Activated CD8-positive, alpha-beta memory T cell treated with anti-CD3 and anti-CD28 coated beads for 24 hours (primary cell): ENCODE measurements around the gene FAM187B.
A peak's percentile ranks its signal among the peaks of the same experiment; 100 is the strongest.

ENCODE experiments used
- DNase-seq: peaks from one replicate; pipeline ENCODE4 v3.0.0-alpha.2; 2020

The FAM187B gene

GRCh38 chr19:35228177-35228930, at the start of gene FAM187B:
TSS of gene FAM187B (minus strand) at chr19:35228739. CDS start at chr19:35228680, 59 bp downstream.
- DNase-seq = peak; percentile 42

DNA sequence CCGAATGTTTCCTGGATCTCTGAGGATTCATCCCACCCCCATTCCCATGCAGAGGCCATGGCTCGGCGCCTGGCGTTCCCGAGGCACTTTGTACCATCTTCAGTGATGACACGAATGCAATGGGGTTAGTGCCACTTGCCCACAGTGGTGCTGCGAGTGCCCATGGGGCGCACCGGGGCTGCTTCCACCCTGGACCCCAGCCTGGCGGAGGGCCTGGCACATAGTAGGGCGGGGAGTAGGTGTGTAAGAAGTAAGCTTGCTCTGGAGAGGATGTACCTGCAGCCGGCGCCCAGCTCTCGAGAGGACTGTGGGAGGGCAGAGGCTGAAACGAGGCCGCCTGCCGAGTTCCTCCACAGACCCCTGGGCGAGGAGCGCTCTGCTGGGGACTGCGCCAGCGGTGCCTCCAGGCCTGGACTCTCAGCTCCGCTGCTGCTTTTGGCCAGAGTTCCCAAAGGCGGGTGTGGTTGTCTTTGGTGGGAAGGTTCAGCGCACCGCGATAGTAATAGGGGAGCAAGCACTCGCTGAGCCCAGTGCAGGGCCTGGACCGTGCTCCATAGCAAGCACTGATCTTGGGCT, 48.3 kb upstream of the FAM187B start:
- no peak for DNase-seq

DNA sequence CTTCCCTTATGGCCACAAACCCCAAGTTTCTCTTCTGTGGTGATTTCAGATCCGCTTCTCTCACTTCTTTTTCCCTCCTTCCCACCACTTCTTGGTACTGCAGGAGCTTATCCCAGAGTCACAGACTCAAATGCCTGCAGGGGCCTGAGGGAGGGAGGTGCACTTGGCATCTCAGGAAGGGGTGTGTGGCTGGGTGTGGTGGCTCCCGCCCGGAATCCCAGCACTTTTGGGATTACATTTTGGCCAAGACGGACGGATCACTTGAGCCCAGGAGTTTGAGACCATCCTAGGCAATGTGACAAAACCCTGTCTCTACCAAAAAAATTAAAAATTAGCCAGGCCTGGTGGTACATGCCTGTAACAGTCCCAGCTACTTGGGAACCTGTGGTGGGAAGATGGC, 45.8 kb upstream of the FAM187B start:
- no peak for DNase-seq

DNA sequence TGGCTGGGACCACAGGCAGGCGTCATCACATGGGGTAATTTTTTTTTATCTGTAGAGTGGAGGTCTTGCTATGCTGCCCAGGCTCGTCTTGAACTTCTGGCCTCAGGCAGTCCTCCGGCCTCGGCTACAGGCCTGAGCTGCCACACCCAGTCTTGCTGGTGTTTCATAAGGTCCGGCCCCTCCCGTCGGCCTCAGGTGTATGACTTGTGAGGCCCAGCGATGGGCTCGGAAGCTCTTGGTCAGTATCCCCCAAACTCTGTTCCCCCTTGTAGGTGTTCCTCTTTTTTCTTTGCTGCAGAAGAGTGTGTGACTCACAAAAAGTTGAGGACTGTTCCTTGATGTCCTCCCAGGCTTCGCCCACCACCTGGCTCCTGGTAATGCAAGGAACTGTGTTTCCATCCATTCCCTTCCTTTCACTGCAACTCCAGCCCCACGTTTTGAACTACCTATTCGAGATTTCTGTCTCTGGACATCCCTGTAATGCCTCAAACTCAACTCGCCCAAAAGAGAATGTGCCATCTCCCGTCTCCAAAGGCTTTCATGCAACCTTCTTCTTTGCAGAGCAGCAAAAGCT, 45.2 kb upstream of the FAM187B start:
- no peak for DNase-seq

DNA sequence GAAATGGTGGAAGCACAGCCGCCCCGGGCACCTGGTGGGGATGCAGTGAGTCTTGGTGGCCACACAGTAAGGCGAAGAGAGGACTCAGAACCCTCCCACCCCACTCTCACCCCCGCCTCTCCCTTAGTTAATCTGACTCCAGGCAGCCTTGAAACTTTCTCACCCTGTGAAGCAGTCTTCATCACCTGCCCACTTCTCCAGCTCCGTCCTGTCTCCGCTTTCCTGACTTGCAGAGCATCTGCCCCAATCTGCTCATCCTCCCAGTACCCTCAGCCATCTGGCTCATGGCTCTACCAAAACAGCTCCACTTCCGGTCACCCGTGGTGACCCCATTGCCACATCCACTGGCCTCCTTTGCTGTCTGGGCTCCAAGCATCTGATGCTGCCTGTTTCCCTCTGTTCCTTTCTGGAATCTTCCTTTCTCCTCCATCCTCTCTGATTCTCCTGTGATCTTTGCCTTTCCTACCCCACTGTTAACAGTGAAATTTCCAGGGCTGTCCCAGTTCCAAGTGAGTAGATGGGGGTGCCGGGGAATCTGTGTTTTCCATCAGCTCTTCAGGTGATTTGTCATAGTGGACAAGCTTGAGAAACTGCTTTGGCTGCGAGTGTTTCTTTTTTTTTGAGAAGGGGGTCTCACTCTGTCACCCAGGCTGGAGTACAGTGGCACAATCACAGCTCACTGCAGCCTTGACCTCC, 44.6 kb upstream of the FAM187B start:
- DNase-seq = no peak

DNA sequence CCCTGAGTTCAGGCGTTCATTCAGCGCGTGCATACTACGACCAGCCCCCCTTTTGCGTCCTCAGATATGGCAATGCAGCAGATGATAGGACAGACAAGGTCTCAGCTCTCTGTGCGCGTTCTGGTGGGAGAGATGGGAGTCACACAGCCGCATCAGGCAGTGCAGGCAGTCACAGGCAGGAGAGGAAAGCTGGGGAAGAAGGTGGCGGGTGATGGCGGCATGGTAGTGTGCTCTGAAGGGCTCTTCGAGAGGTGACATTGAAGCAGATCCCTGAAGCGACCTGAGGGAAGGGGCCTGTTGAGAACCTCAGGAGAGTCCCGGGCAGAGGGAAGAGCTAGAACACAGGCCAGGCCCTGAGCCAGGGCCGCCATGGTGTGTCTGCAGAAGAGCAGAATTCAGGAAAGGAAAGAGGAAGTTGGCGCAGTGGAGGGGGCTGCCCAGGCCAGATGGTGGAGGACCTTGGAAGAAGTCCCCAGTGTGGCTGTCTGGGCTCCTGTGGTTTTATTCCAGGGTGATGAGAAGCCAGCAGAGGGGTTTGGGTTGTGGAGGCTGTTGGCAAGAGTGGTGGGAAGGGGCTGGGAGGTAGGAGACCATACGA, 43.7 kb upstream of the FAM187B start:
- DNase-seq = no peak

GRCh38 chr19:35271546-35271945, 43.0 kb upstream of the FAM187B start:
- DNase-seq = no peak

GRCh38 chr19:35270381-35270811, 41.9 kb upstream of the FAM187B start:
- DNase-seq = no peak

GRCh38 chr19:35269438-35270117, 41.0 kb upstream of the FAM187B start:
- DNase-seq = peak; percentile 88

DNA sequence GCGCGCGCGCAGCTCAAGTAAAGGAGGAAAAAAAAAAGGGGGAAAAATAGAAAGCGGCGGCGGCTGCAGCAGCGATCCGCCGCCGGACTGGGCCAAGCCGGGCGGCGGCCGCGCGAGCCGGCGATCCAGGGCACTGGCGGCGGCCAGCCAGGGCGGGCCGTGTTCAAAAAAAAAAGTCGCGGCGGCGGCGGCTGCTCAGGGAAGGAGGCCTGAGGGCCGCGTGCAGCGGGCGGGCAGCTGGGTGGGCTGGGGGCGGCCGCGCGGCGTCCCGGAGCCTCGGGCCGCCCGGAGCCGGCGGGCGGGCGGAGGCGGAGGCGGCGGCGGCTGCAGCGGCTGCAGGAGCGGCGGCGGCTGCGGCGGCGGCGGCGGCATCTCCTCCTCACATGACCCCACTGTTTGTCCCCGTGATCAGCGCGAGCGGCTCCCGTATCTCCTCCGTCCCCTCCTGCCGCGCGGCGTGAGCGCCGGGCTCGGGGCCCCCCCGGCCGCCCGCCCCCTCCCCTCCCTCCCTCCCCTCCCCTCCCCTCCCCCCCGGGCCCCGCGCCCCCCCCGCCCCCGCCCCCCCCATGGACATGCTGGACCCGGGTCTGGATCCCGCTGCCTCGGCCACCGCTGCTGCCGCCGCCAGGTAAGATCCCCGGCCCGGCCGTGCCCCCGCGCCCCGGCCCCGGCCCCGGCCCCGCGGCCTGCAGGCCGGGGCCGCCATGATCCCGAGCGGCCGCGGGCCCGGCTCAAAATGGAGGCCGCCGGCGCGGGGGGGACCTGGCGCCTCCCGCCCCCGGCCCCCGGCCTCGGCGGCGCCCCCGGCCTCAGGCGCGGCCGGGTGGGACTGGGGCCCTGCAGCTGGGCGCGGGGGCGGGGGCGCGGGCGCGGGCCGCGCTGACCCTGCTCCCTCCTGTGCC, 40.2 kb upstream of the FAM187B start, which contains the start of gene USF2:
Gene USF2, plus strand, starts transcription at position 427 of the 902 bp plus-strand sequence. Its CDS starts 140 bp downstream, at position 567.
- peak; percentile 81 for DNase-seq

GRCh38 chr19:35267818-35268535, 39.4 kb upstream of the FAM187B start:
- peak; percentile 89 for DNase-seq

GRCh38 chr19:35267353-35267817, 38.8 kb upstream of the FAM187B start:
- peak; percentile 84 for DNase-seq

DNA sequence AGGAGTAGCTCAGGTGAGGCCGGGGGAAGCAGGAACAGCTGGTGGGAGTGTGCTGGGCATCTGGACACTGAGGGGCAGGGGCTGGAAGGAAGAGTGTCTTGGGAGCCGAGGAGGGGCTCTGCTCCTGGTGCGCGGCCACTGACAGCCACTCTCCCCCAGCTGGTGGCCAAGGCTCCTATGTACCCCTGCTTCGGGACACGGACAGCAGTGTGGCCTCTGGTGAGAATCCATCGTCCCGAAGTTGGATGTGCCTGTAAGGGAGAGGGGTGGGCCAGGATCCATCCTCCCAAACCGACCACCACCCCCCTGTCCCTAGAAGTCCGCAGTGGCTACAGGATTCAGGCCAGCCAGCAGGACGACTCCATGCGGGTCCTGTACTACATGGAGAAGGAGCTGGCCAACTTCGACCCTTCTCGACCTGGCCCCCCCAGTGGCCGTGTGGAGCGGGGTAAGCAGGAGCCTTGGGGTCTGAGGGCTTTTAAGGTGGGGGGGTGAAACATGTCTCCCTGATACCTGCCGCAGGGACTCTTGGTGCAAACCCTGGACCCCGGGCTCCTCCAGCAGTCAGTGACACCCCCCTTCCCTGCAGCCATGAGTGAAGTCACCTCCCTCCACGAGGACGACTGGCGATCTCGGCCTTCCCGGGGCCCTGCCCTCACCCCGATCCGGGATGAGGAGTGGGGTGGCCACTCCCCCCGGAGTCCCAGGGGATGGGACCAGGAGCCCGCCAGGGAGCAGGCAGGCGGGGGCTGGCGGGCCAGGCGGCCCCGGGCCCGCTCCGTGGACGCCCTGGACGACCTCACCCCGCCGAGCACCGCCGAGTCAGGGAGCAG, 38.2 kb upstream of the FAM187B start:
- no peak for DNase-seq

DNA sequence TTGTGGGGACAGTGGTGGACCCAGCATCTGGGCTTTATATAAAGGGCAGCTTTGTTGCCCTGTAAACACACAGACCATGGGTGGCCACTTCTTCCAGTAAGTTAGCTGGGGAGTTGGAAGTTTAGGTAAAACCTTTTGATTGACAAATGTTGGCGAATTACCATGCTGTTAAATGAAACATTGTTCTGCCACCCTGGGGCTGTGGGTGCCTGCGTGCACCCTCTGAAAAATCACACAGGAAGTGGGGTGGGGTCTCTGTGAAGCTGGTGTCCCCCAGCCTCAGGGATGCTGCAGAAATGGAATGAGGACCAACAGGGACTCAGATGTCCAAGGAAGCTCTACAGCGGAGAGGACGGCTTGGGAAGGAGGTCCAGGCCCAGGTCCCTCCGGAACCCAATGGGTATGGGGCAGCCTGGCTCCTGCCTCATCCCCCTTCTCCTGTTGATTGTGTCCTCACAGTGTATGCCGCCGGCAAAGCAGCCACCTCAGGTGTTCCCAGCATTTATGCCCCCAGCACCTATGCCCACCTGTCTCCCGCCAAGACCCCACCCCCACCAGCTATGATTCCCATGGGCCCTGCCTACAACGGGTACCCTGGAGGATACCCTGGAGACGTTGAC, 37.5 kb upstream of the FAM187B start:
- DNase-seq = peak; percentile 59

DNA sequence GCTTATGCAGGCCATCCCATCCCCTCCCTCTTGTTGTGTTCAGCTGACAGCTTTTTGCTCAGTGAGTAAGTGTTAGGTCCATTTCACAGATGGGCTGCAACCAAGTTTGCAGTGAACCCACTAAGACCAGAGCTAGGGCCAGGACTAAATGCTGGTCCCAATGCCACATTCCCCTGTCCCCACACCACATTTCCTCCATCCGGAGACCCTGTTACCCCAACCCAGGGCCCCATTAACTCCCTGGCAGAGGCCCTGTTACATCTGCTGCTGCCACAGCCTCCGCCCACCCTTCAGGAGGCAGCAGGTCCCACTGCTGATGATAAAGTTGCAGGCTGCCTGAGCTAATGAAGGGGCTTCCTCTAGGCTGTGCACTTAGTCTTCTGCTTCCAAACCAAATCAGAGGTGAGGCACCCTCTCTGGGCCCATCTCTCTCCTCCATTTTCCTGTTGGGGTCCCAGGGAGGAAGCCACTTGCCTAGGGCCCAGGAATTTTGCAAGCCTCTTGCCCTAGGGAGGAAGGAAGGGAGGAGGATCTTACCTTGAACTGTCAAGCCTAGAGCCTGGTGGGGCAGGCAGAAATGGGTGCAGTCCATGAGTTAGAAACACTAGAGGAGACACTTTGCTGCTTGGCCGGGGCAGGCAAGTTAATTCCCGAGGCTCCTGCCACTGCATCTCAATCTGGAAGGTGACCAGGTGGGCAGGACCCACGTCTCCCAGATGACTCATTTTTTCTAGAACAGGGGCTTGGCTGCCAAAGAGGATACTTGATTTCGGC, 36.8 kb upstream of the FAM187B start:
- peak; percentile 59 for DNase-seq

DNA sequence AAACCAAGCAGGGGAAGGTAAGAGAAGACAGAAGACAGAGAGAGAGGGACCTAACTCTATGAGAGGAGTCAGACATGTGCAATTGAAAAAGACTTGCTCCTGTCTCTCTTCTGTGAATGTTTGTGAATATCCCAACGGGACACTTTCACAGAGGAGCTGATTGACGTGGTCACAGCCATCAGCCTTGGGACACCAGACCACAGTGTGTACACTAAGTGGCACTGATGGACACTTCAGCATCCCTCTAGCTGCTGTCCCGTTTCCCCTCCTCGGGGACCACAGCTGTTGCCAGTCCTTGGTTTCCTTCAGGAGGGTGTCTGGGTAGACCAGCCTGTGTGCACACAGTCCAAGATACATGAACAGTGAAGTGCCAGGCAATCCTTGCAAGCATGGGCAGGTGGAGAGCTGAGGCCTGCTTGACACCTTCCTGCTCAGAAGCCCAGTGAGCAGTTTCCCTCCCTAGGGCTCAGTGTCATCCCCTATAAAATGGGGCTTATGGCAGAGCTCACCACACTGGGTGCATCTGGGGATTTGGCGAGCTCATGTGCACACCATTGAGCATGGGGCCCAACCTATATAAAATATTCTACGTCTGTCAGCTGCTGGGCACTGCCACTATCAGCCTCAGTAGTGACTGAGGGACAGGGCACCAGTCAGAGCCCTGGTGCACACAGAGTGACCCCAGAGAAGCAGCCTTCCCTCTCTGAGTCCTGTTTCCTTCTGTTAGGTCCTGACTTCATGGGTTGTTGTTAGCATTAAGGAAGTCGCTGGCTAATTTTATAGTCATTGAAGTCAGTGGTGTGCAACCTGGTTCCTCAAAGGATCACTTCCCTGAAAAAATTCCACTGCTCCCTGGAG, 36.0 kb upstream of the FAM187B start:
- DNase-seq = peak; percentile 59

DNA sequence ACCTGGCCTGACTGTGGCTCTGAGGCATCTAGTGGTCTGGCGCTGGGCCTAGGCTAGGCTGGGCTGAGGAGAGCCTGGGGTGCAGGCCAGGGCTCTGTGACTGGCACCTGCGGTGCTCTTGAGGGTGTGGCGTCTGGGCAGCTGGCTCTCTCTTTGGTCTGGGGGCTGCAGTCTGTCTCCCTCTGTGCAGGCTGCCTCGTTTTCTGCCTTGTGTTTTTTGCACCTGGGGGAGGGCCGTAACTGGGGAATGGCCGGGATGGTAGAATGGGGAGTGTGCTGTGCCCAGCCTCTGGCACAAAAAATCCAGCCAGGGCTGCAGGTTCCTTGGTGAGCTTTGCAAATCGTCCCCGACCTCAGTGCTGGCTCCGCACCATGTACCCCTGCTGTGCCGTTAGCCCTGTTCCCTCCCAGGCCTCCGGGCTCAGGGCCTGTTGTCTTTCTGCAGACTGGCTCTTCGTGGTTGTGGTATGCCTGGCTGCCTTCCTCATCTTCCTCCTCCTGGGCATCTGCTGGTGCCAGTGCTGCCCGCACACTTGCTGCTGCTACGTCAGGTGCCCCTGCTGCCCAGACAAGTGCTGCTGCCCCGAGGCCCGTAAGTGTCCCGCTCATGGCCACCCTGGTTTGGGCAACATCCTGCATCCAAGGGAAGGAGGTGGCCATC, 33.7 kb upstream of the FAM187B start:
- DNase-seq = peak; percentile 56
